ENCODE results near the gene ANKRD13A. TPM values are rescaled to one million over a fixed set of nuclear protein-coding genes. Genes with fewer than 3 reads are reported as not detected.

ANKRD13A gene
- total and polyA plus RNA-seq, 2 of the 8 experiments (the other 6 are each of a cell fraction or from before 2014, with no cell fraction given): 16.8 to 21.4 TPM

DNA sequence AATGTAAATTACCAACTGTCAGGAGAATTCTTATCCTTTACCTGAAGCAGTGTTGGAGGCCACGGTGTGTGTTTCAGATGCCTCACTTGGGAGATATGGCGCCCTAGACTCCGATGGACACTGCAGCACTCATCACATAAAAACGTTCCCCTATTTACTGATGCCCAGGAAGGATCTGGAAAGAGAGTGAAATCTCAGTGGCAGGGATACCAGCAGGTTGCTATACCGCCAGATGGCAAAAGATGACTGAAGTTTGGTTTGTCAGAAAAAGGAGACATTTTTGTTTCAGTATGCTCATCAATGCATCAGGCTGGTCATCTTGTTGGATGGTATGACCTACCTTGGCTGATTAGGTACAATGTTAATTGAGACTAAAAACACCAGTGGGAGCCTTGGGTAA is 7.6 kb upstream of the ANKRD13A start:
- Histone ChIP-seq H3K18ac (ENCODE audit: extremely low read depth, low read length) (no peak overlapping the region), H4K20me1 (replicated peaks in 1 of 2; ENCODE audit: control insufficient read depth in 1 of 2, insufficient read depth in 2 of 2, low read length in 2 of 2) (peaks cover 0 to 1% of the 10 kb centered on the region in 2 experiments), H3K4ac (replicated peaks; ENCODE audit: insufficient read length, low read depth, low read length) (no peak overlapping the region), H2BK5ac (ENCODE audit: low read depth, low read length) (no peak overlapping the region), H3K14ac (ENCODE audit: insufficient read length) (no peak overlapping the region), H3K4me3 (ENCODE audit: extremely low read depth in 1 of 4, insufficient read depth in 2 of 4, low read depth in 3 of 4, low read length in 4 of 4) (no peak overlapping the region), H2BK15ac (ENCODE audit: low read length) (no peak overlapping the region), H4K5ac (ENCODE audit: insufficient read length, low read depth, low read length) (no peak overlapping the region), H3K9ac (replicated peaks in 1 of 4; ENCODE audit: extremely low read depth in 1 of 4, low read depth in 3 of 4, low read length in 3 of 4) (no peak overlapping the region), H4K8ac (ENCODE audit: extremely low read depth, insufficient read depth, low read length) (no peak overlapping the region), H2AFZ (ENCODE audit: low read length) (no peak overlapping the region), H3K56ac (replicated peaks; ENCODE audit: insufficient read length, low read depth, low read length) (no peak overlapping the region), H3K9me3 (ENCODE audit: insufficient read depth in 2 of 2, low read depth in 1 of 2, low read length in 1 of 2) (no peaks in the 10 kb centered on the region), H4K91ac (replicated peaks; ENCODE audit: insufficient read length, low read length) (no peak overlapping the region), H3K27ac (ENCODE audit: low read depth, low read length) (no peak overlapping the region), H3K23me2 (ENCODE audit: low read depth, low read length) (peaks cover 5% of the 10 kb centered on the region; the same call in 1 of the 2 replicates), H3K23ac (ENCODE audit: insufficient read length) (no peak overlapping the region), H3K4me2 (ENCODE audit: insufficient read depth in 1 of 2, low read depth in 2 of 2, low read length in 2 of 2) (no peak overlapping the region), H2AK5ac (ENCODE audit: low read depth, low read length) (no peak overlapping the region), H2BK20ac (ENCODE audit: low read length) (no peak overlapping the region), H2BK12ac (ENCODE audit: low read depth, low read length) (no peak overlapping the region), H3K27me3 (replicated peaks in 1 of 4; ENCODE audit: control insufficient read depth in 3 of 4, extremely low read depth in 1 of 4, insufficient read depth in 3 of 4, low read length in 3 of 4) (no peaks in the 10 kb centered on the region), H3K4me1 (replicated peaks in 1 of 4; ENCODE audit: control insufficient read depth in 3 of 4, insufficient read depth in 4 of 4, low read length in 3 of 4) (peaks cover 0 to 2% (median under 1%) of the 10 kb centered on the region in 4 experiments; a peak in 1 of 7 replicates), H3K36me3 (ENCODE audit: control insufficient read depth in 2 of 4, insufficient read depth in 4 of 4, low read length in 3 of 4) (peaks cover 2 to 8% (median 5%) of the 10 kb centered on the region in 4 experiments; a peak in 3 of 8 replicates), H3K79me1 (ENCODE audit: low read depth, low read length) (no peaks in the 10 kb centered on the region; the same call in 1 of the 2 replicates), H2BK120ac (replicated peaks; ENCODE audit: low read depth, low read length) (no peak overlapping the region), H3K79me2 (ENCODE audit: control insufficient read depth in 1 of 2, insufficient read depth in 2 of 2, low read length in 2 of 2) (peaks cover 0 to 16% of the 10 kb centered on the region in 2 experiments; a peak in 2 of 4 replicates)
- FAIRE-seq (no peak), DNase-seq (ENCODE audit: low read depth in 1 of 2, low spot score in 2 of 2) (no peak)
- POLR2A ChIA-PET (ENCODE audit: partially characterized antibody): no interaction called here
- CTCF ChIA-PET (ENCODE audit: partially characterized antibody): interaction anchor here (1.5 kb wide), 1 partner anchor 24 kb away, joined by 3 read pairs; no protein-coding TSS in a partner anchor
- WGBS, 2 experiments (ENCODE audit: extremely low coverage in 1 of 2, insufficient coverage in 1 of 2, insufficient read length in 1 of 2, insufficient replicate concordance in 2 of 2, low coverage in 1 of 2, low lambda C conversion rate in 2 of 2, missing lambda C conversion rate in 1 of 2): 94% methylated on average over 5 of the region's 5 CpGs; no CpG with 5 or more reads in 1 of the 2 experiments
- TF ChIP-seq KDM5A (IDR thresholded peaks at IDR 0.05; ENCODE audit: low read length) (no peak), MAX (IDR thresholded peaks at IDR 0.05) (no peak), JUND (IDR thresholded peaks at IDR 0.05; ENCODE audit: low read length) (no peak), SIN3A (conservative IDR thresholded peaks at IDR 0.05 in 1 of 2, IDR thresholded peaks at IDR 0.05 in 1 of 2; ENCODE audit: low read depth in 1 of 2, low read length in 2 of 2) (no peak), USF2 (IDR thresholded peaks at IDR 0.05; ENCODE audit: low read length) (no peak), YY1 (IDR thresholded peaks at IDR 0.05; ENCODE audit: low read depth, low read length) (no peak), SP1 (IDR thresholded peaks at IDR 0.05; ENCODE audit: low read depth, low read length) (no peak), SP2 (IDR thresholded peaks at IDR 0.05; ENCODE audit: low read length) (no peak), RAD21 (IDR thresholded peaks at IDR 0.05 in 1 of 2, conservative IDR thresholded peaks at IDR 0.05 in 1 of 2; ENCODE audit: low read depth in 2 of 2, low read length in 2 of 2) (no peak), GABPA (IDR thresholded peaks at IDR 0.05; ENCODE audit: borderline replicate concordance, insufficient read depth, low read length) (no peak), CBX8 (IDR thresholded peaks at IDR 0.05; ENCODE audit: borderline replicate concordance, low read depth, low read length) (no peak), RBBP5 (IDR thresholded peaks at IDR 0.05; ENCODE audit: borderline replicate concordance, low read depth, low read length) (no peak)

Measured in H1 (cell line).